OCI-LY7 (cell line): Measurements from ENCODE around the gene EIPR1. TPM values are rescaled to one million over a fixed set of nuclear protein-coding genes. Genes with fewer than 3 reads are reported as not detected.

Experiments used
- BruUV-seq: library from RNA; stranded (reverse); fragments of 400-500 nt; replicated peaks from 2 replicates; lab custom pipeline; 2021; lab: Mats Ljungman, UMichigan
- CTCF ChIA-PET: fragments of 300-600 bp; sonication (Branson Sonifier 250); formaldehyde crosslinking; loops from one replicate; lab custom pipeline; 2022; ENCODE audit warnings: antibody characterized with exemption; ENCODE audit not compliant: unreplicated experiment; lab: Charles Lee
- POLR2A ChIA-PET: fragments of 300-600 bp; sonication (Branson Sonifier 250); formaldehyde crosslinking; loops from one replicate; lab custom pipeline; 2022; ENCODE audit warnings: antibody characterized with exemption; lab: Charles Lee
- DNase-seq: peaks from one replicate; pipeline ENCODE4 v3.0.0-alpha.2; 2015; ENCODE audit warnings: low spot score
- H2AFZ ChIP-seq: fragments of 200-600 bp; sonication (generic), shearing (Covaris generic); 2 replicates; pipeline ENCODE4 v1.6.1; 2014; ENCODE audit warnings: mild to moderate bottlenecking, antibody characterized with exemption, low read length, moderate library complexity
- H3K27ac ChIP-seq: fragments of 200-600 bp; sonication (generic); 2 replicates; pipeline ENCODE4 v1.5.1; 2014; ENCODE audit warnings: mixed run types, low read depth, mild to moderate bottlenecking, moderate library complexity, low read length, inconsistent platforms; ENCODE audit not compliant: poor library complexity, severe bottlenecking
- H3K36me3 ChIP-seq: fragments of 200-600 bp; sonication (generic); 2 replicates; pipeline ENCODE4 v1.6.1; 2014; ENCODE audit warnings: mild to moderate bottlenecking, antibody characterized with exemption, low read length, moderate library complexity, mixed read lengths; ENCODE audit not compliant: insufficient read depth
- H3K4me1 ChIP-seq: fragments of 200-600 bp; sonication (generic); 2 replicates; pipeline ENCODE4 v1.5.1; 2014; ENCODE audit warnings: mild to moderate bottlenecking, low read length; ENCODE audit not compliant: insufficient read depth, poor library complexity, severe bottlenecking
- H3K4me2 ChIP-seq: fragments of 200-600 bp; sonication (generic); 2 replicates; pipeline ENCODE4 v1.6.1; 2014; ENCODE audit warnings: mild to moderate bottlenecking, low read length
- H3K4me3 ChIP-seq: fragments of 200-600 bp; sonication (generic); 2 replicates; pipeline ENCODE4 v1.5.1; 2014; ENCODE audit warnings: mild to moderate bottlenecking, low read depth, low read length; ENCODE audit not compliant: poor library complexity, severe bottlenecking
- H3K79me2 ChIP-seq: fragments of 200-600 bp; sonication (generic); 2 replicates; pipeline ENCODE4 v1.6.1; 2016; ENCODE audit warnings: low read depth, mild to moderate bottlenecking, low read length, moderate library complexity, mixed read lengths; ENCODE audit not compliant: insufficient read depth
- H3K9me2 ChIP-seq: fragments of 200-600 bp; sonication (generic); 2 replicates; pipeline ENCODE4 v1.6.1; 2016; ENCODE audit warnings: mild to moderate bottlenecking, low read length, mixed read lengths; ENCODE audit not compliant: insufficient read depth
- H3K9me3 ChIP-seq: fragments of 200-600 bp; sonication (generic); 2 replicates; pipeline ENCODE4 v1.6.1; 2014; ENCODE audit warnings: mild to moderate bottlenecking, mixed run types, low read length, mixed read lengths
- H4K20me1 ChIP-seq: fragments of 200-600 bp; sonication (generic); 2 replicates; pipeline ENCODE4 v1.6.1; 2014; ENCODE audit warnings: mild to moderate bottlenecking, antibody characterized with exemption, low read length, moderate library complexity, mixed read lengths; ENCODE audit not compliant: insufficient read depth
- EZH2phosphoT487 ChIP-seq: fragments of 200-600 bp; sonication (generic); IDR thresholded peaks from 2 replicates; pipeline ENCODE4 v1.6.1; 2018; ENCODE audit warnings: low read depth, borderline replicate concordance, mild to moderate bottlenecking, mixed run types, antibody characterized with exemption, low read length, moderate library complexity, mixed read lengths
- intact Hi-C: fragments of 100-400 bp; cut with micrococcal nuclease; formaldehyde crosslinking; loops from one replicate; pipeline ENCODE4 v1.10.0; 2022; ENCODE audit not compliant: unreplicated experiment
- total RNA-seq, 2 experiments: library from RNA; depleted of rRNA in 1 of 2; stranded (reverse); fragments of >200 nt in 1 of 2; shearing (Covaris generic) in 1 of 2; gene quantifications; 2 replicates each; pipeline ENCODE4 v1.2.3, GENCODE V29; 2014 to 2022
- TF ChIP-seq, protein P1 (sequence below): fragments of 200-600 bp; sonication (generic); conservative IDR thresholded peaks from 2 replicates; pipeline ENCODE4 v1.5.1; 2014; ENCODE audit warnings: mild to moderate bottlenecking, antibody characterized with exemption, low read length, moderate library complexity, mixed read lengths

The EIPR1 gene
- total RNA-seq, 2 experiments from 2014 or later = 60.5 to 61.7 TPM

DNA sequence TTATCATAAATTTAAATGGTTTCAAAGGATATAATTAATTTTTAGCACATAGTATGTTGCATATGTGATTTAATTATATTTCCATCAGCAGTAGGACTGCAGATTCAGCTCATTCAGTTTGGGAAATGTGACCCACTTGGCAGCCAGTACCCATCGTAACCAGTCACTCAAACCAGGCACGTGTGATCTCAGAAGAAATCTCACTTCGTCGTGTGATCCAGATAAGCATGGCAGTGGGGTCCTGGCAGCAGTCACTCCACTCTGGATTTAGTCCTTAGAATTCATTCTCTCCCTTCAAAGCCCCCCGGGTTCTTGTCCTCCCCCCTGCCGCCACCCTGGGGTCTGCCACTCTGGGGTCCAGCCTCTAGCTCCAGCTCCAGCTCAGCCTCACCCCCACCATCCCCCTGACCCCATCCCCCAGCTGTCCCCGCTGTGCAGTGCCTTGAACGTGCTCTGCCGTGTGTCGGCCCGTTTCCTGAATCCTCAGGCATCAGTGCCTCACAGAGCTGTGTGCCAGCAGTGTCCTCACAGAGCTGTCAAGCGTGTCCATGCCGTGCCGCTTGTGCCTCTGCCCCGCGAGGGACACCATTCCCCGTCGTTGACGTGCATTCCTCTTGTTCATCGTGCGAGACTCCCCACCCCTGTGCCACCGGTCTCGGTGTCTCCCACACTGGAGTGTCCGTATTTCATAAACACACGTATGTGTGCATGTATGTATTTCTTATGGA, 36.7 kb upstream of the EIPR1 start:
- H3K4me2 ChIP-seq = no peak overlapping the region
- BruUV-seq = no TSS peak
- POLR2A ChIA-PET = interaction anchor here (0.7 kb wide), 2 partner anchors 18 to 195 kb away, joined by 4 to 6 read pairs; no protein-coding TSS in a partner anchor
- no peaks in the 10 kb centered on the region for H4K20me1 ChIP-seq
- CTCF ChIA-PET = no interaction called here
- no peak overlapping the region for H3K4me3 ChIP-seq
- TF ChIP-seq, protein P1, sequence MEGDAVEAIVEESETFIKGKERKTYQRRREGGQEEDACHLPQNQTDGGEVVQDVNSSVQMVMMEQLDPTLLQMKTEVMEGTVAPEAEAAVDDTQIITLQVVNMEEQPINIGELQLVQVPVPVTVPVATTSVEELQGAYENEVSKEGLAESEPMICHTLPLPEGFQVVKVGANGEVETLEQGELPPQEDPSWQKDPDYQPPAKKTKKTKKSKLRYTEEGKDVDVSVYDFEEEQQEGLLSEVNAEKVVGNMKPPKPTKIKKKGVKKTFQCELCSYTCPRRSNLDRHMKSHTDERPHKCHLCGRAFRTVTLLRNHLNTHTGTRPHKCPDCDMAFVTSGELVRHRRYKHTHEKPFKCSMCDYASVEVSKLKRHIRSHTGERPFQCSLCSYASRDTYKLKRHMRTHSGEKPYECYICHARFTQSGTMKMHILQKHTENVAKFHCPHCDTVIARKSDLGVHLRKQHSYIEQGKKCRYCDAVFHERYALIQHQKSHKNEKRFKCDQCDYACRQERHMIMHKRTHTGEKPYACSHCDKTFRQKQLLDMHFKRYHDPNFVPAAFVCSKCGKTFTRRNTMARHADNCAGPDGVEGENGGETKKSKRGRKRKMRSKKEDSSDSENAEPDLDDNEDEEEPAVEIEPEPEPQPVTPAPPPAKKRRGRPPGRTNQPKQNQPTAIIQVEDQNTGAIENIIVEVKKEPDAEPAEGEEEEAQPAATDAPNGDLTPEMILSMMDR = no peak
- TF ChIP-seq EZH2phosphoT487 = no peak
- DNase-seq = no peak
- no peaks in the 10 kb centered on the region for H3K4me1 ChIP-seq
- peaks cover 38% of the 10 kb centered on the region for H3K36me3 ChIP-seq
- H3K9me3 ChIP-seq = no peaks in the 10 kb centered on the region
- intact Hi-C loops = no loop called here
- H3K79me2 ChIP-seq = no peaks in the 10 kb centered on the region
- H2AFZ ChIP-seq = no peak overlapping the region
- H3K9me2 ChIP-seq = no peaks in the 10 kb centered on the region
- no peak overlapping the region for H3K27ac ChIP-seq

GRCh38 chr2:3413697-3414096, 36.1 kb upstream of the EIPR1 start:
- POLR2A ChIA-PET = interaction anchor here (0.7 kb wide), 2 partner anchors 17 to 195 kb away, joined by 4 to 6 read pairs; no protein-coding TSS in a partner anchor

More at GRCh38 chr2:3413697-3414096, 36.1 kb upstream of the EIPR1 start:
- CTCF ChIA-PET = no interaction called here
- Histone ChIP-seq H4K20me1 (no peaks in the 10 kb centered on the region), H3K9me2 (no peaks in the 10 kb centered on the region), H3K36me3 (peaks cover 42% of the 10 kb centered on the region), H3K27ac (no peak overlapping the region), H3K9me3 (no peaks in the 10 kb centered on the region), H3K4me1 (no peaks in the 10 kb centered on the region), H3K4me3 (no peak overlapping the region), H3K79me2 (no peaks in the 10 kb centered on the region), H3K4me2 (no peak overlapping the region), H2AFZ (no peak overlapping the region)
- no TSS peak for BruUV-seq
- TF ChIP-seq EZH2phosphoT487 = no peak
- TF ChIP-seq, protein P1 = no peak
- DNase-seq = no peak
- intact Hi-C loops = no loop called here
